Limb (tissue), 2 donors: ENCODE measurements around the gene PGM5.

Experiments
- DNase-seq, 2 donors: peaks; one replicate each; pipeline ENCODE4 v3.0.0-alpha.2; 2016; ENCODE audit errors: extremely low spot score in 2 of 2

The PGM5 gene

DNA sequence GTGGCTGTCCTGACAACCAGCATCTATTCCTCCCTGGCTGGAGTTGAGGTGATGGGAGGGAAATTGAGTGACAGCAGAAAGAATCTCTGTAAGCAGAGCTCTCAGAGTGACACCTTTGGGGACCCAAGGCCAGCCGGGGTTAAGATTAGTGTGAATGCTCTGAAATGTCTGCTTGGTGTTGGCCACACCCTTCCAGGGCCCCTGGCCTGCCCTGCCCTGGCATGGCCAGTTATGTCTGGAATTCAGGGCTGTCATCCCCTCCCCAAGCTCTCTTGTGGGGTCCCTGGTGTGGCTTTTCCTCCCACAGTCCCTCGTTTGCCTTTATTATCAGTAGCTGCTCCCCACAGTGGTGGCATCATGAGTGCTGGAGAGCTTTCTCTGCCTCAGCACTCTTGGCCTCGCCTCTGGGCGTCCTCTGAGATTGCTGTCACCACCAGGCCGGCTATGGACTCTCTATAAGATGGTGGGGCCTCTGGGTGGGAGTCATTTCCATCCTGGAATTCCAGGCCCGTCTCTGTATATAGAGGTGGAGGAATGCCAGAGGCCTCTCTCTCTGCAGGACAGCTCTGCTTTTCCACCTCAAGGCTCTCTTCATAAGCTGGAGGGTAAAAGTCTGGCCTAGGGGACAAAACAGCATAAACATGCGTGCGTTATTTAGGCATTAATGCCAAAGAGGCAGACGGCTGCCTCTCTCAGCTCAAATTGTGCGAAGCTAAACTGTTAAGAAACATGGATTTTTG lies 180.6 kb downstream of the PGM5 start:
- no peak for DNase-seq

GRCh38 chr9:68537616-68537880 lies 181.1 kb downstream of the PGM5 start:
- DNase-seq = no peak

DNA sequence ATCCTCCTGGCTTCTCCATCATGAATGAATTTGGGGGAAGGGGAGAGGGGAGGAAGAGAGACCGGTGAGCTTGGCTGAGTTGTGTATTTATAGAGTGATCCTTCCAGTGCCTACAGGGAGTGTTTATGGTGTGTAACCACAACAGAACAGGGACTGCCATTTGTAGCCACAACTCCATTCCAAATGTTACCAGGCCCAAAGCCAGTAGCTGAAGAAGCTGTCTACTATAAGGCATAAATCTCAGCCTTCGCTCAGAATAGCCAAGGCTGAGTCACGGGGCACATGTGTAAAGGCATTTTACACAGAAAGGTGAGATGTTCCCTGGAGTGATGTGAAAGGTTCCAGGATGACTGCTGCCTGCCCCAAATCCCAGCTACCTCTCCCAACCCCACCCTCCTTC lies 181.8 kb downstream of the PGM5 start:
- DNase-seq = no peak

GRCh38 chr9:68540712-68541535 lies 184.5 kb downstream of the PGM5 start, which contains the start of gene TMEM252:
Gene TMEM252, minus strand, starts transcription at chr9:68540883. Its CDS starts 69 bp downstream, at chr9:68540814.
- DNase-seq = no peak

GRCh38 chr9:68541568-68541967 lies 185.2 kb downstream of the PGM5 start:
- DNase-seq = no peak

- no peak for DNase-seq
Measured at GRCh38 chr9:68545033-68545705, 188.8 kb downstream of the PGM5 start.

DNA sequence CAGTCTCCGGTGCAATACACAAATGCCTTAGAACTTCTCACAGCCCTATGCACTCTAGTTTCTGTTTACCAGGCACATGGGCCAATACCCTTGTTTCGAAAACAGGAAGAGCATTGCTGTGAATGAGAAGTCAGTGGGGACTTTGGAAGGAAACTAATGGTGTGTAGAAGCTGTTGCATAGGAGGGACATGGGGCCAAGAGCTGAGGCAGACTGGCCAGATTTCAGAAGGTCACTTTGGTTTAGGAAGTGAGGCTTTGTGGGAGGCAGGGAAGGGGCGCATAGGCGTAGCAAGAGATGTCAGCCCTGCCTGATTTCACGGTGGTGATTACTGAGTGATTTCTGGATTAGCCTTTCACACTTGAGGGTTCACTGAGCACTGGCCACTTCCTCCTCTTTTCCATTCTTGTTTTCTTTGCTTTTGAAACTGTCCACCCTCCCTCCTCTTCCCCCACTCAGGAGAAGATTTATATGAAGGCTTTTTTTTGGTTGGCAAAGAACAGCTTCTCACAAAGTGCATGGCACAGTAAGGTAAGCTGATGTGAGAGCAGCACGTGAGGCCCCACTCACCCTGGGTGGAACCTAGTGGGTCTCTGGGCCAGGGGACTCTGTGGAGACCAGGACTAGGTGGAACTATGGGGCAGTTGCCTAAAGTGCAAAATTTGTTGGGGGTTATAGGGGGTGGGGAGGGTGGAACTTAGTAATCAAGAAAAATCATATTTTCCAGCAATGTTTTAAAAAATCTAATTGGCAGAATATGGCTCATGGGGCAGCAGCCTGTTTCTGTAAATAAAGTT lies 190.4 kb downstream of the PGM5 start:
- no peak for DNase-seq

DNA sequence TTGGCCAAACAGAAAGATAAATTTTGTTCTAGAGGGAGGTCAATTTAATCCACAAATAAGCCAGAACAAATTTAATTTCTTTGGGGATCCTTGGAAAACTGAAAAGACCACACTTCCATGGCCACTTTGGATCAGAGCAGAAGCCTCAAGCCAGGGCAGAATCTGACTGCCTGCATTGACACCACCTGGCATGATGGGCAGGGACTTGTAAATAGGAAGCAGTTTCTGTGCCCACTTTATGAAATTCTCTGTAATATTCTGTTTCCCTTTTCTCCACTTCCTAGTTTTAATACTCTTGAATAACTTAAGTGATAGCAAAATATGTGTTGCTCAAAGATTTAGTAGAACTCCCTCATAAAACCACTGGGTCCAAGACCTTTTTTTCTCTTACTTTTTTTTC lies 191.0 kb downstream of the PGM5 start:
- no peak for DNase-seq

GRCh38 chr9:68548241-68548640 lies 191.8 kb downstream of the PGM5 start:
- no peak for DNase-seq

- no peak for DNase-seq
Measured at GRCh38 chr9:68551191-68551590, 194.8 kb downstream of the PGM5 start.

GRCh38 chr9:68552700-68553476 lies 196.5 kb downstream of the PGM5 start:
- DNase-seq = no peak

GRCh38 chr9:68555437-68556150 lies 199.2 kb downstream of the PGM5 start:
- no peak for DNase-seq

GRCh38 chr9:68558545-68558944 lies 202.1 kb downstream of the PGM5 start:
- no peak for DNase-seq

GRCh38 chr9:68560071-68560844 lies 203.8 kb downstream of the PGM5 start:
- DNase-seq = no peak

- DNase-seq = no peak
Measured at GRCh38 chr9:68562461-68562860, 206.1 kb downstream of the PGM5 start.

- DNase-seq = no peak
Measured at GRCh38 chr9:68567565-68567964, 211.2 kb downstream of the PGM5 start.

GRCh38 chr9:68574150-68574549 lies 217.7 kb downstream of the PGM5 start:
- DNase-seq = no peak

DNA sequence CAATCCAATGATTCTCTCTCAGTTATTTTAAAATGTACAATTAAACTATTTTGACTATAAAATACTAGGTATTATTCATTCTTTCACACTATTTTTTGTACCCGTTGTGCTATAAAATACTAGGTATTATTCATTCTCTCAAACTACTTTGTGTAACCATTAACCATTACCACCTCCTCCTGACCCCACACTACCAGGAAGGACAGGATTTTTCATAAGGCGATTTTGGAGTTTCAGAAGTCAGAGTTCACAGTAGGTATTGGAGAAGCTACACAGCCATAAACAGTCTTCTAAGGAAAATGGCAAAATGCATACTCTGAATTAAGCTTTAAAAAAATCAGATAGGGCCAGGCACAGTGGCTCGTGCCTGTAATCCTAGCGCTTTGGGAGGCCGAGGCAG lies 219.4 kb downstream of the PGM5 start:
- DNase-seq = no peak

GRCh38 chr9:68577774-68578591 lies 221.6 kb downstream of the PGM5 start:
- DNase-seq = no peak
